GM12878 (cell line): Measurements from ENCODE around the gene CCNH. TPM values are rescaled to one million over a fixed set of nuclear protein-coding genes. Genes with fewer than 3 reads are reported as not detected.

ENCODE experiments used
- ATAC-seq: fragments of 200-7000 bp; cut with Tn5 transposase; 3 replicates; pipeline ENCODE4 v1.9.1; 2020; ENCODE audit warnings: mild to moderate bottlenecking, moderate library complexity
- BruUV-seq: library from RNA; stranded (reverse); fragments of 400-500 nt; replicated peaks from 2 replicates; lab custom pipeline; 2021; lab: Mats Ljungman, UMichigan
- CTCF ChIA-PET: fragments of 300-600 bp; sonication (Branson Sonifier 250); formaldehyde crosslinking; extraction: SDS; loops from one replicate; lab custom pipeline; 2021; ENCODE audit warnings: inconsistent platforms; lab: Yijun Ruan, JAX
- POLR2A ChIA-PET: fragments of 350-600 bp; formaldehyde crosslinking; extraction: SDS; loops from one replicate; lab custom pipeline; 2021; ENCODE audit warnings: inconsistent platforms; lab: Charles Lee
- RAD21 ChIA-PET: fragments of 300-600 bp; sonication (Branson Sonifier 250); formaldehyde crosslinking; loops from one replicate; lab custom pipeline; 2023; ENCODE audit warnings: antibody characterized with exemption; ENCODE audit not compliant: unreplicated experiment; lab: Charles Lee
- SMC1A ChIA-PET: fragments of 300-600 bp; sonication (Branson Sonifier 250); formaldehyde crosslinking; loops from one replicate; lab custom pipeline; 2023; ENCODE audit not compliant: unreplicated experiment, uncharacterized antibody; lab: Charles Lee
- DNase-seq: peaks from one replicate; pipeline ENCODE4 v3.0.0-alpha.2; 2011; ENCODE audit warnings: low read depth, low spot score
- FAIRE-seq: peaks from 3 replicates; lab custom pipeline; 2011; peaks lifted over from hg19 to GRCh38; lab: Jason Lieb, UNC
- H2AFZ ChIP-seq: 2 replicates; pipeline ENCODE4 v1.6.0; 2011; ENCODE audit warnings: low read depth, low read length, control low read depth; ENCODE audit not compliant: control insufficient read depth
- H3K27ac ChIP-seq: 2 replicates; pipeline ENCODE4 v1.5.1; 2011; ENCODE audit warnings: control low read depth; ENCODE audit not compliant: control insufficient read depth, insufficient read depth
- H3K27me3 ChIP-seq, 2 experiments: replicated peaks in 1 of 2; 2 replicates each; pipeline versions ENCODE4 v1.6.0 to v1.6.1; 2011; ENCODE audit warnings: low read length in 1 of 2; ENCODE audit not compliant: control insufficient read depth in 2 of 2, insufficient read depth in 2 of 2
- H3K36me3 ChIP-seq, 2 experiments: 2 replicates each; pipeline ENCODE4 v1.5.1; 2011; ENCODE audit warnings: low read length in 1 of 2; ENCODE audit not compliant: control insufficient read depth in 2 of 2, insufficient read depth in 2 of 2
- H3K4me1 ChIP-seq: 2 replicates; pipeline ENCODE4 v1.6.1; 2011; ENCODE audit warnings: mild to moderate bottlenecking, low read length, moderate library complexity, mixed read lengths; ENCODE audit not compliant: control insufficient read depth, insufficient read depth
- H3K4me2 ChIP-seq: 2 replicates; pipeline ENCODE4 v1.6.0; 2011; ENCODE audit warnings: control low read depth; ENCODE audit not compliant: control insufficient read depth, insufficient read depth
- H3K4me3 ChIP-seq: fragments of 200-600 bp; sonication (generic); 2 replicates; pipeline ENCODE4 v1.5.1; 2016
- H3K79me2 ChIP-seq: 2 replicates; pipeline ENCODE4 v1.6.0; 2011; ENCODE audit warnings: low read length; ENCODE audit not compliant: control insufficient read depth, insufficient read depth
- H3K9ac ChIP-seq: 2 replicates; pipeline ENCODE4 v1.8.0; 2011; ENCODE audit warnings: low read length, control low read depth, mixed read lengths; ENCODE audit not compliant: control insufficient read depth, insufficient read depth
- H3K9me3 ChIP-seq: replicated peaks from 3 replicates; pipeline ENCODE4 v1.5.1; 2011; ENCODE audit warnings: mild to moderate bottlenecking, low read length; ENCODE audit not compliant: control insufficient read depth, insufficient read depth
- H4K20me1 ChIP-seq: 2 replicates; pipeline ENCODE4 v1.6.0; 2011; ENCODE audit not compliant: control insufficient read depth, insufficient read depth
- ATF7 ChIP-seq: fragments of 450-650 bp; IDR thresholded peaks from 2 replicates; pipeline ENCODE4 v1.6.1; 2016; ENCODE audit warnings: low read depth, mild to moderate bottlenecking
- CHD1 ChIP-seq: IDR thresholded peaks from 2 replicates; pipeline ENCODE4 v1.6.1; 2012; ENCODE audit warnings: low read depth, low read length, improper control_type of control experiment
- E2F4 ChIP-seq: IDR thresholded peaks from 2 replicates; pipeline ENCODE4 v1.6.1; 2012; ENCODE audit warnings: low read depth, low read length, improper control_type of control experiment
- IRF3 ChIP-seq: fragments of 450-650 bp; IDR thresholded peaks from 2 replicates; pipeline ENCODE4 v1.6.1; 2014; ENCODE audit warnings: mild to moderate bottlenecking
- NFXL1 ChIP-seq: fragments of 450-650 bp; IDR thresholded peaks from 2 replicates; pipeline ENCODE4 v1.6.1; 2017; ENCODE audit warnings: antibody characterized with exemption, mild to moderate bottlenecking, borderline replicate concordance
- NR2C2 ChIP-seq: IDR thresholded peaks from 2 replicates; pipeline ENCODE4 v1.6.1; 2011; ENCODE audit warnings: borderline replicate concordance, low read depth; ENCODE audit not compliant: control insufficient read depth, insufficient read length
- RELA ChIP-seq: fragments of 450-650 bp; IDR thresholded peaks from 2 replicates; pipeline ENCODE4 v1.8.0; 2014; ENCODE audit warnings: borderline replicate concordance; ENCODE audit not compliant: partially characterized antibody
- RELB ChIP-seq: fragments of 450-650 bp; IDR thresholded peaks from 2 replicates; pipeline ENCODE4 v1.6.1; 2017; ENCODE audit warnings: low read depth, mild to moderate bottlenecking, moderate library complexity
- ZNF592 ChIP-seq: fragments of 450-650 bp; IDR thresholded peaks from 2 replicates; pipeline ENCODE4 v1.6.1; 2017; ENCODE audit warnings: mild to moderate bottlenecking, moderate library complexity
- ZNF687 ChIP-seq: fragments of 450-650 bp; IDR thresholded peaks from 2 replicates; pipeline ENCODE4 v1.6.1; 2017; ENCODE audit warnings: mild to moderate bottlenecking, moderate library complexity
- WGBS: methylation state at CpG from one replicate; pipeline ENCODE4 v1.1.6; 2016; ENCODE audit warnings: low lambda C conversion rate; ENCODE audit not compliant: insufficient replicate concordance, insufficient coverage; ENCODE audit errors: missing lambda C conversion rate; 5-methylcytosine and 5-hydroxymethylcytosine counted together
- in situ Hi-C: fragments of 300-500 bp; cut with MboI; formaldehyde crosslinking; loops from 9 replicates; pipeline ENCODE4 v1.14.3; 2018; ENCODE audit warnings: mixed read lengths
- intact Hi-C: fragments of 100-400 bp; cut with micrococcal nuclease; formaldehyde crosslinking; loops from one replicate; pipeline ENCODE4 v1.14.2; 2022; ENCODE audit not compliant: unreplicated experiment
- polyA plus RNA-seq, 11 experiments: library from polyadenylated mRNA; depleted of rRNA in 4 of 11; unstranded in 6 of 11; stranded (reverse) in 5 of 11; fragments of >200 nt; fragmentation: Nextera tagmentation in 4 of 11; fragmentation: Illumina TruSeq in 1 of 11; extraction: Ambion mirVana in 4 of 11; extraction: Trizol in 1 of 11; gene quantifications; 1 replicate in 1 of 11; 2 replicates in 10 of 11; pipeline versions ENCODE4 v1.2.1 to v1.2.3, GENCODE V29; 2011 to 2016; ENCODE audit warnings: inconsistent platforms in 2 of 11, missing spikeins in 2 of 11, low read depth in 1 of 11
- total RNA-seq, 4 experiments: library from RNA; depleted of rRNA in 3 of 4; stranded (reverse); fragments of >200 nt in 3 of 4; fragmentation: Illumina TruSeq in 1 of 4; extraction: Trizol in 1 of 4; gene quantifications; 2 replicates each; pipeline versions ENCODE4 v1.2.1 to v1.2.3, GENCODE V29; 2013 to 2021

The CCNH gene
- total and polyA plus RNA-seq, 10 of the 15 experiments (the other 5 are each of a cell fraction or from before 2014, with no cell fraction given), result 43.9 to 116 (median 81.4) TPM

- Histone ChIP-seq H3K4me1 (peaks cover 3% of the 10 kb centered on the region; the same call in 1 of the 2 replicates), H3K9me3 (no peaks in the 10 kb centered on the region), H3K79me2 (peaks cover 32% of the 10 kb centered on the region), H3K36me3 (peaks cover 3 to 11% of the 10 kb centered on the region in 2 experiments; a peak in 3 of 4 replicates), H4K20me1 (no peaks in the 10 kb centered on the region), H3K27ac (no peak overlapping the region), H3K4me3 (no peak overlapping the region), H3K9ac (no peak overlapping the region), H2AFZ (no peak overlapping the region), H3K4me2 (no peak overlapping the region), H3K27me3 (no peaks in the 10 kb centered on the region)
- BruUV-seq, result no TSS peak
- SMC1A ChIA-PET, result no interaction called here
- WGBS, result 95% methylated on average over 2 of the region's 2 CpGs
- in situ Hi-C loops (loop anchor here (25.0 kb wide), 1 partner anchor 796 kb away; the partner anchor contains the start of gene COX7C), intact Hi-C loops (loop anchor here (10.0 kb wide), 1 partner anchor 523 kb away; no protein-coding TSS in a partner anchor)
- CTCF ChIA-PET, result interaction anchor here (1.3 kb wide), 1 partner anchor 8 kb away, joined by 4 read pairs; no protein-coding TSS in a partner anchor
- RAD21 ChIA-PET, result no interaction called here
- FAIRE-seq (no peak), ATAC-seq (no peak), DNase-seq (no peak)
- POLR2A ChIA-PET, result no interaction called here
- TF ChIP-seq NFXL1 (no peak), ATF7 (no peak), RELB (no peak), CHD1 (no peak), ZNF592 (no peak), IRF3 (no peak), E2F4 (no peak), RELA (no peak), NR2C2 (no peak), ZNF687 (no peak)
These were observed 4.5 kb downstream of the CCNH start for GRCh38 chr5:87408204-87408603.
